GM19395 (cell line): Measurements from ENCODE around the gene ROPN1B.

Experiments
- ATAC-seq: cut with Tn5 transposase; IDR thresholded peaks from one replicate; pipeline ENCODE4 v1.9.1; 2021; ENCODE audit warnings: mild to moderate bottlenecking, moderate library complexity; ENCODE audit not compliant: unreplicated experiment

The ROPN1B gene

GRCh38 chr3:126026277-126026751 lies 57.3 kb downstream of the ROPN1B start:
- ATAC-seq = no peak

- no peak for ATAC-seq
Measured at GRCh38 chr3:126026761-126027160, 57.8 kb downstream of the ROPN1B start.

- ATAC-seq = no peak
Measured at GRCh38 chr3:126028096-126028495, 59.1 kb downstream of the ROPN1B start.

GRCh38 chr3:126029241-126029640 lies 60.3 kb downstream of the ROPN1B start:
- ATAC-seq = no peak

- ATAC-seq = no peak
Measured at GRCh38 chr3:126030455-126030854, 61.5 kb downstream of the ROPN1B start.

- ATAC-seq = no peak
Measured at GRCh38 chr3:126031981-126032471, 63.0 kb downstream of the ROPN1B start.
